B cell (primary cell): ENCODE data around the gene PACRG.

Experiments
- CTCF ChIP-seq: fragments of 200-600 bp; IDR thresholded peaks from one replicate; pipeline ENCODE4 v1.8.0; 2022; ENCODE audit warnings: antibody characterized with exemption, mild to moderate bottlenecking
- EZH2 ChIP-seq: IDR thresholded peaks from 2 replicates; pipeline ENCODE4 v1.6.1; 2012; ENCODE audit warnings: borderline replicate concordance, low read depth, mild to moderate bottlenecking, moderate library complexity, low read length; ENCODE audit not compliant: insufficient read depth, poor library complexity, severe bottlenecking

- TF ChIP-seq CTCF (no peak), EZH2 (no peak)
Observed at GRCh38 chr6:163318071-163318786, 590.5 kb downstream of the PACRG start.
